Stimulated activated CD8-positive, alpha-beta memory T cell treated with anti-CD3 and anti-CD28 coated beads, Interleukin-2, amount 100 ng/mL, for 1 hour (primary cell): ENCODE results near the gene RABGAP1L.

ENCODE experiments used
- DNase-seq, 2 donors: peaks; one replicate each; pipeline ENCODE4 v3.0.0-alpha.2; 2020; ENCODE audit warnings: low read depth in 2 of 2

Gene RABGAP1L

GRCh38 chr1:174958396-174958795 lies 799.1 kb downstream of the RABGAP1L start:
- DNase-seq: no peak

- no peak for DNase-seq
Measured at GRCh38 chr1:174960362-174960761, 801.0 kb downstream of the RABGAP1L start.

- DNase-seq: no peak
Measured at GRCh38 chr1:174963529-174964125, 804.3 kb downstream of the RABGAP1L start.

- no peak for DNase-seq
Measured at GRCh38 chr1:174964261-174964971, 805.1 kb downstream of the RABGAP1L start.

DNA sequence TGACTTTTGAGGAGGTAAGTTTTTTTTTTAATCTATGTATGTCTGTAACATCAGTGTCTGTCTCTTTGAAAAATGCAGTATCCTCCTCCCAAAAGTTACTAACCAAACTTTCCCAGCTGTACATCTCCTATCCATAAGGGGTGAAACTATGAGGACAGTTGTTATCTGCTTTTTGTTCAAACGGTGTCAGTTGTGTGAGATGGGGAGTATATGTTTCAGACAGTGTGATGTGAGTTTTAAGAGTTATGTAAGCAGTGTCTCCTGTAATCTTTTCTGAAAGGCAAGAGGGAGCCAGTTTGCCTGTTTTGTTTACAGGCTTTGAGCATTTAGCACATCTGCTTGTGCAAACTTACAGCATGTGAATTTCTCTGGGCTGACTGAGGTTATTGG lies 805.6 kb downstream of the RABGAP1L start:
- no peak for DNase-seq

DNA sequence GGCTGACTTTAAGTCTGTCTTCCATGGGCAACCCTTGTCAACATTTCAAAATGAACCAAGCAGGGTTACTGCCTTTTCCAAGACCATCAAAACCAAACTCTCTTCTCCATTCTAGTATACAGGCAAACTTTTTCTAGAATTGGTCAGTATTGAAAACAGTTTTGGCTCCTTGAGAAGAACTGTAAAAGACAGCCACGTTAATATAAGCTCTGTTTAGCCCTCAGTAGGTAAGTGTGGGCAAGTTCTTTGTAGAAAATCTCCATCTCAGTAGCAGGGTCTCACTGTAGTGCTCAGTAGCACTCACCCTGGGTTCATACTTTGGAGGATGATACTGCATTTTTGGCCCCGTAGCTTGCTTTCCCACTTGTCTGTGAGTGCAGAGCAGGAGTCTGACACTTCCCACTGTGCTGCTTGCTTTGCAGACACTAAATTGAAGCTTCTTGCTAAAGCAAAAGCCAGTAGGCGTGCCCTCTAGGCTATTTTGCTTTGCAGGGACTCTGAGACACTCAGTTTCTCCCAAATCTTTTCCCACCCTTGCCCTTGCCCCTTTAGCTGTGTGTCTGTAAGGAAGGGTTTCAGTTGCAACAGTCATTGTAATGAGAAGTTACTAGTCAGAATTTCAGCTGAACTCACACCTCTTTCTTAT lies 806.2 kb downstream of the RABGAP1L start:
- no peak for DNase-seq

GRCh38 chr1:174966008-174966572 lies 806.8 kb downstream of the RABGAP1L start:
- no peak for DNase-seq

DNA sequence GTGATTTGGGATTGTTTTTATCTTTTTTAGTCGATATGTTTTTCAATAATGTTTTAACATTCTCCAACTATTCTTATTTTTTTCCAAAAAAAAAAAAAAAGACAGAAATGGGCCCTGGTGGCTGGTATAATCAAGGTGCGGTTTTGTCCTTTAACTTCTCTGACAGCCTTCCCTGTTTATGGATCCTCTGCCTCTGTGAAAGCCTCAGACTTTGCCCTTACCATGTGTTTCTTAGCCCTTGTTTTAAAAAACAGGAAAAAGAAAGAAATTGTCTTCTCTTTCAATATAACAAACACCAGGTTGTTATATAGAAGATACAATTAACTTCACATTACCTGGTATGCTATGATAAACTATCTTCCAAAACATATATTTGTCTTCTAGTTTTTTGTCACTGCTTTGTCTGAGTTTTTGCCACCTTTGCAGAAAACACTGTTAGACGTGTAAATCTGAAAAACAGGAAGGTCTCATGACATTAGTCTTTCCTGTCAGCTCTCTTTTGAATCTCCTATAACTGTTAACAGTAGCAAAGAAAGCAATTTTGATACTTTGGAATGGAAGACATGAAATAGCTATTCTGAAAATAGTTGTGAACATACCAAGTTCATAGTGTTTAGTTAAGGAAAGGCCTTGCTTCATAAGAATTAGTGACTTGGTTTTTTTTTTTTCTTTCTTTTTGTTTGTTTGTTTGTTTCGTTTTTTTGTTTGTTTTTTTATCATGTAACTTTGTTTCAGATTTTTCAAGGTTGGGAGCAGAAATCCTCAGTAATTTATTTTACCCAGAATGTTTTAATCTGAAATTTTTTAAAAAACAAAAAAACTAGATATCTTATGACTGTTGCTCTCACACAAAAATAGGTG lies 808.8 kb downstream of the RABGAP1L start:
- DNase-seq: no peak

- DNase-seq: no peak
Measured at GRCh38 chr1:174968750-174969244, 809.5 kb downstream of the RABGAP1L start.

- no peak for DNase-seq
Measured at GRCh38 chr1:174969977-174970376, 810.7 kb downstream of the RABGAP1L start.

GRCh38 chr1:174971466-174971865 lies 812.1 kb downstream of the RABGAP1L start:
- DNase-seq: no peak

DNA sequence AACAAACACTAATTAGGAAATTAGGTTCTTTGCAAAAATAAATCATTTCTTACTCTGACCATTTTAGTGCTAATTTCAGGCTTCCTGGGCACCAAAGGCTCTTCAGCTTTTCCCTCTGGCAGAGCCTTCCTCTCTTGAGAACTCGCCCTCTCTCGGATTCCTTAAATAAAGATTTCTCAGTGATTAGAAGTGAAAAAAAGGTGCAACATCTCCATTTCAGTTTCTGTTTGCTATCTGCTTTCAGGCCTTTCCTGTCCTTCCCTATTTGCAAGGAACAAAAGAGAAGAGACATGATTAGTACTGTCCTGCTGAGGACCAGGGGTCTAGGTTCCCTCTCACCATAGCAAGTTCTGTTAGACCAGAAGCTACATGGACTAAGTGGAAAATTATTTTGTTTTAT lies 812.6 kb downstream of the RABGAP1L start:
- DNase-seq: no peak

- no peak for DNase-seq
Measured at GRCh38 chr1:174974711-174975119, 815.4 kb downstream of the RABGAP1L start.

- no peak for DNase-seq
Measured at GRCh38 chr1:174975764-174976163, 816.4 kb downstream of the RABGAP1L start.

- no peak for DNase-seq
Measured at GRCh38 chr1:174976436-174977108, 817.3 kb downstream of the RABGAP1L start.

- no peak for DNase-seq
Measured at GRCh38 chr1:174982971-174983689, 823.8 kb downstream of the RABGAP1L start.

GRCh38 chr1:174984952-174985351 lies 825.6 kb downstream of the RABGAP1L start:
- DNase-seq: no peak

DNA sequence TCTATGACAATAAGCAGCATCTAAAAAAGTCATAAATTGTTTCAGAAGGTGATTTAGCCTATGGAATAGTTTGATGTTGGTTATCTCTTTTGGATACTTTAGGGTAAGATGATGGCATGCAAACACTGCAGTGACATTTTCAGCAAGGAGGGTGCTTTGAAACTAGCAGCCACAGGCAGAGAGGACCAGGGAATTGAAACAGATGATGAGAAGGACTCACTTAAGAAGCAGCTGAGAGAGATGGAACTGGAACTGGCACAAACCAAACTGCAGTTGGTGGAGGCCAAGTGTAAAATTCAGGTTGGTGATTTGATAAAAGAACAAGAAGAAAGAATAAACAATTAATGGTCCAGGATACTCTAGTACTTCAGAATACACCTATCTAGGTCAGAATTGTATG lies 829.2 kb downstream of the RABGAP1L start:
- DNase-seq: no peak

GRCh38 chr1:174988986-174989385 lies 829.7 kb downstream of the RABGAP1L start:
- no peak for DNase-seq

GRCh38 chr1:174989536-174990220 lies 830.4 kb downstream of the RABGAP1L start:
- no peak for DNase-seq
